ENCODE data around the gene PMPCA.

PMPCA gene

GRCh38 chr9:136438548-136439480 is 28.4 kb downstream of the PMPCA start:
- TF ChIP-seq RAD21 (IDR thresholded peaks at IDR 0.05; ENCODE audit: low read depth) = no peak

GRCh38 chr9:136439481-136440408 is 29.3 kb downstream of the PMPCA start, which contains the start of gene INPP5E:
INPP5E (minus strand) TSS chr9:136439845; CDS start chr9:136439419, 426 bp downstream.
- TF ChIP-seq EP300 (IDR thresholded peaks at IDR 0.05; ENCODE audit: borderline replicate concordance) = no peak
- TF ChIP-seq CEBPB (IDR thresholded peaks at IDR 0.05) = no peak
- no peak; the same call in 1 of the 2 replicates for TF ChIP-seq ZBTB7A (IDR thresholded peaks at IDR 0.05; ENCODE audit: low read depth)

GRCh38 chr9:136441191-136441680 is 30.8 kb downstream of the PMPCA start:
- TF ChIP-seq TCF12 (IDR thresholded peaks at IDR 0.05; ENCODE audit: low read depth) (no peak), TAF1 (IDR thresholded peaks at IDR 0.05; ENCODE audit: low read depth) (no peak)

- no peak for TF ChIP-seq FOXM1 (IDR thresholded peaks at IDR 0.05; ENCODE audit: borderline replicate concordance, low read depth)
- no peak for TF ChIP-seq CREB1 (IDR thresholded peaks at IDR 0.05; ENCODE audit: low read depth)
- TF ChIP-seq YY1 (IDR thresholded peaks at IDR 0.05; ENCODE audit: low read depth) = no peak
- no peak for TF ChIP-seq ZBTB7A (IDR thresholded peaks at IDR 0.05; ENCODE audit: low read depth)
- no peak for TF ChIP-seq TCF12 (IDR thresholded peaks at IDR 0.05; ENCODE audit: low read depth)
- no peak for TF ChIP-seq TAF1 (IDR thresholded peaks at IDR 0.05; ENCODE audit: low read depth)
- no peak for TF ChIP-seq USF1 (IDR thresholded peaks at IDR 0.05)
Measured at GRCh38 chr9:136441681-136442245, 31.3 kb downstream of the PMPCA start.

GRCh38 chr9:136442265-136442664 is 31.8 kb downstream of the PMPCA start:
- TF ChIP-seq TEAD4 (IDR thresholded peaks at IDR 0.05) (no peak), MAX (IDR thresholded peaks at IDR 0.05) (no peak), RAD21 (IDR thresholded peaks at IDR 0.05; ENCODE audit: low read depth) (no peak), YY1 (IDR thresholded peaks at IDR 0.05; ENCODE audit: low read depth) (no peak), EP300 (IDR thresholded peaks at IDR 0.05; ENCODE audit: borderline replicate concordance) (no peak), TAF1 (IDR thresholded peaks at IDR 0.05; ENCODE audit: low read depth) (no peak), NFIC (IDR thresholded peaks at IDR 0.05) (no peak), CEBPB (IDR thresholded peaks at IDR 0.05) (no peak), ZBTB7A (IDR thresholded peaks at IDR 0.05; ENCODE audit: low read depth) (no peak), REST (IDR thresholded peaks at IDR 0.05; ENCODE audit: low read depth) (no peak), EGR1 (IDR thresholded peaks at IDR 0.05) (no peak), TCF12 (IDR thresholded peaks at IDR 0.05; ENCODE audit: low read depth) (no peak), CREB1 (IDR thresholded peaks at IDR 0.05; ENCODE audit: low read depth) (no peak), FOXM1 (IDR thresholded peaks at IDR 0.05; ENCODE audit: borderline replicate concordance, low read depth) (no peak), USF1 (IDR thresholded peaks at IDR 0.05) (no peak)

GRCh38 chr9:136443087-136443486 is 32.6 kb downstream of the PMPCA start:
- TF ChIP-seq FOXM1 (IDR thresholded peaks at IDR 0.05; ENCODE audit: borderline replicate concordance, low read depth) (no peak), ZBTB7A (IDR thresholded peaks at IDR 0.05; ENCODE audit: low read depth) (no peak), TEAD4 (IDR thresholded peaks at IDR 0.05) (no peak), TCF12 (IDR thresholded peaks at IDR 0.05; ENCODE audit: low read depth) (no peak), CEBPB (IDR thresholded peaks at IDR 0.05) (no peak), TAF1 (IDR thresholded peaks at IDR 0.05; ENCODE audit: low read depth) (no peak), REST (IDR thresholded peaks at IDR 0.05; ENCODE audit: low read depth) (no peak), MAX (IDR thresholded peaks at IDR 0.05) (no peak), USF1 (IDR thresholded peaks at IDR 0.05) (no peak), YY1 (IDR thresholded peaks at IDR 0.05; ENCODE audit: low read depth) (no peak), CREB1 (IDR thresholded peaks at IDR 0.05; ENCODE audit: low read depth) (no peak), RAD21 (IDR thresholded peaks at IDR 0.05; ENCODE audit: low read depth) (no peak), EP300 (IDR thresholded peaks at IDR 0.05; ENCODE audit: borderline replicate concordance) (no peak), EGR1 (IDR thresholded peaks at IDR 0.05) (no peak), NFIC (IDR thresholded peaks at IDR 0.05) (no peak)

All from Ishikawa (cell line).